ENCODE data around the gene TBX1.

DNA sequence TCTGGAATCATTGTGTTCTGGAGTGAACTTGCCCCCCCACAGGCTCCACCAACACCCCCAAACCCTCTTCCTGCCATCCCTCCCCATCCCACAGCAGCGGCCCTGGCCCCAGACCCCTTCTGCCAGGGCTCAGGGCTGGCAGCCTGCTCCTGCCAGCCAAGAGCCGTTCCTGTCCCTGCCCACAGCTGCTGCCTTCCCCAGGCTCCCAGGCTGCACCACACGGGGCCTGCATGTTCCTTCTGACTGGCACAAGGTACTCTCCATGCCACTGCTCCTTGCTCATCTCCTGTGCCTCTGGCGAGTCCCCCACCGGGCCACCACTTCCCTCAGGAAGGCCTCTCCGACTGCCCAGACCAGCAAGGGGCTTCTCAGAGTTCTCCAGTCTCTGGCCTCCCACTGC is 32.3 kb upstream of the TBX1 start:
- no peak for TF ChIP-seq GATA2 (IDR thresholded peaks at IDR 0.05; ENCODE audit: low read depth, low read length)
- no peak for TF ChIP-seq GATA3 (IDR thresholded peaks at IDR 0.05; ENCODE audit: low read depth, low read length)
